ENCODE data around the gene IRX1. TPM values are rescaled to one million over a fixed set of nuclear protein-coding genes. Genes with fewer than 3 reads are reported as not detected.

The IRX1 gene
- total RNA-seq, 1 donor from 2014 or later: 69.3 TPM

DNA sequence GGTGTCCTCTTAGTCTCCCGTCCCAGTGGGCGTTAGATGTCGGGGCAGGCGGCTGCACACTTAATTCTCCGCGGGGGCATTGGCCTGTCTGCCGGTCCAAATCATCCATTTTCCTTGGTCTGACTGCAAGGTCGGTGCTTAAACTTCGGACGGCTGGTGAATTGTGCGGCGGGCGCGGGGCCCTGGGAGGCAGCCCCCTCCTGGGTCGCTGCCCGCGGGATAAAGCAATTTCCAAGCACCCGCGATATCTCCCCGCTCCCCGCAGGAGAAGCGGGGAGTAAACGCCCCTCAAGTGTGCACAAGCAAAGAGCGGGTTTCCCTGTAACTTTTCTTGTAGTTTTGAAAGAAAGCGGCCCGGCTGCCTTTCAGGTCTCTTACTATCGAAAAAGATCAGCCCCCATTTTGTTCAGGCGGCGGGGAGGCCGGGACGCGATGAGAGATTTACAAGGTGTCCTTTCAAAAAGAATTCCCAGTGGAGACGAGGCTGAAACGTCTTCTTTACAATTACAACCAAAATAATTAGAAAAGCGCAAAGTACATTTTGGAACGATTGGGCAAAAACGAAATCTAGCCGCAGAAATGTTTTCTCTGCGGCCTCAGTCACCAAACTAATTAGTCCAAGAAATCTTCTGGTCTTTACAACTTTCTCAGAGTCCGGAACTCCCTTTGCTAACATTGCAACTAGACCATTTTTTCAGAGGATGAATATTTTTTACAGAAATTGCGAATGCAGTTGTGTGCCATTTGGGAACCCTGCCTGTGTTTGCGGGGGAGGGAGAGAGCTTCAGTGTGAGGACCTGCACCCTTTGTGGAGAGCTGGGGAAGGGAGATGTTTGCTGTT lies 1.8 kb downstream of the IRX1 start:
- Mint-ChIP-seq H3K27me3 (ENCODE audit: unreplicated experiment) (peaks cover 46% of the 10 kb centered on the region), H3K4me3 (ENCODE audit: unreplicated experiment) (peak overlapping the region; percentile 97), H3K36me3 (ENCODE audit: unreplicated experiment) (peaks cover 15% of the 10 kb centered on the region), H3K9me3 (ENCODE audit: unreplicated experiment) (peaks cover 24% of the 10 kb centered on the region), H3K4me1 (ENCODE audit: low read depth, unreplicated experiment) (peaks cover 19% of the 10 kb centered on the region), H3K27ac (ENCODE audit: unreplicated experiment) (peak overlapping the region; percentile 71)
- peak; percentile 30 for DNase-seq
- TF ChIP-seq, protein P1, sequence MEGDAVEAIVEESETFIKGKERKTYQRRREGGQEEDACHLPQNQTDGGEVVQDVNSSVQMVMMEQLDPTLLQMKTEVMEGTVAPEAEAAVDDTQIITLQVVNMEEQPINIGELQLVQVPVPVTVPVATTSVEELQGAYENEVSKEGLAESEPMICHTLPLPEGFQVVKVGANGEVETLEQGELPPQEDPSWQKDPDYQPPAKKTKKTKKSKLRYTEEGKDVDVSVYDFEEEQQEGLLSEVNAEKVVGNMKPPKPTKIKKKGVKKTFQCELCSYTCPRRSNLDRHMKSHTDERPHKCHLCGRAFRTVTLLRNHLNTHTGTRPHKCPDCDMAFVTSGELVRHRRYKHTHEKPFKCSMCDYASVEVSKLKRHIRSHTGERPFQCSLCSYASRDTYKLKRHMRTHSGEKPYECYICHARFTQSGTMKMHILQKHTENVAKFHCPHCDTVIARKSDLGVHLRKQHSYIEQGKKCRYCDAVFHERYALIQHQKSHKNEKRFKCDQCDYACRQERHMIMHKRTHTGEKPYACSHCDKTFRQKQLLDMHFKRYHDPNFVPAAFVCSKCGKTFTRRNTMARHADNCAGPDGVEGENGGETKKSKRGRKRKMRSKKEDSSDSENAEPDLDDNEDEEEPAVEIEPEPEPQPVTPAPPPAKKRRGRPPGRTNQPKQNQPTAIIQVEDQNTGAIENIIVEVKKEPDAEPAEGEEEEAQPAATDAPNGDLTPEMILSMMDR (IDR thresholded peaks at IDR 0.05; ENCODE audit: partially characterized antibody, unreplicated experiment): no peak

DNA sequence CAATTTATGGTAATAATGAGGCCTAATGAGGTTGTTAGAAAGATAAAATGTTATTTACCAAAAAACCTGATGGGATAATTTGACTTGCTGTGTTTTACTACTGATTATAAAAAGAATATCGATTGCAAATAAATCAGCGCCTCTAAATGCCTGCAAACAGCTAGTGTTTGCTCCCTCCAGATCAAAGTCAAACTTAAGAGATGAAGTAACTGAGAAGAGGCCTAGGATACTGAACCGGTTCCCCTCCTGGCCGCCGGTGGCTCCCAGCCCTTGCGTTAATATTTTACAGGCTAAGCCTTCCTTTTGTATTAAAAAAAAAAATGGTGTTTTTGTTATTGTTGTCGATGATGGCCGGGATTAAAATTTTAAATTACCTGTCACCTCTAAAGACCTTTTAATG lies 2.6 kb downstream of the IRX1 start:
- TF ChIP-seq, protein P1 (IDR thresholded peaks at IDR 0.05; ENCODE audit: partially characterized antibody, unreplicated experiment): no peak
- Mint-ChIP-seq H3K4me1 (ENCODE audit: low read depth, unreplicated experiment) (peaks cover 19% of the 10 kb centered on the region), H3K4me3 (ENCODE audit: unreplicated experiment) (peak overlapping the region; percentile 97), H3K36me3 (ENCODE audit: unreplicated experiment) (peaks cover 15% of the 10 kb centered on the region), H3K27ac (ENCODE audit: unreplicated experiment) (peak overlapping the region; percentile 62), H3K27me3 (ENCODE audit: unreplicated experiment) (peaks cover 48% of the 10 kb centered on the region), H3K9me3 (ENCODE audit: unreplicated experiment) (peaks cover 24% of the 10 kb centered on the region)
- no peak for DNase-seq

DNA sequence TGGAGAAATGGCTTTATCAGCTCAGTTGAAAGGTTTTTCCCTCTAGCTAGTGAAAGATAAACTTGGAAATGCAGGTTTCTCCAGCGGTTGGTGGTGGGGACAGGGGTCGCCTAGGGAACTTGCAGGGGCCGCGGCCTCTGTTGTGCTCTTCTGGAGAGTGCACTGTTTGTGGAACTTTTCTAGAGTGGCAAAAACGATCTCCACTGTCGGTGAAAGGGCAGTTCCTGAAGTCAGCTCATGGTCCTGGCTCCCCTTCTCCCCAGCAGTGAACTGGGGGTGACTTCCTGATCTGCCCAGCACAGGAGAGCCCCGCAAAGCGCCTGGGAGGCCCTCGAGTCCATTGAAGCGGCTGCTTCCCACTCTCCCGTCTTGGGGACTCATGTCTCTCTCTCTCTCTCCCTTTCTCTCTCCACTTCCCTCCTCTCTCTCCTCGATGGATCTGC lies 3.2 kb downstream of the IRX1 start:
- Mint-ChIP-seq H3K27ac (ENCODE audit: unreplicated experiment) (peak overlapping the region; percentile 71), H3K4me3 (ENCODE audit: unreplicated experiment) (peak overlapping the region; percentile 97)
- no peak for DNase-seq

DNA sequence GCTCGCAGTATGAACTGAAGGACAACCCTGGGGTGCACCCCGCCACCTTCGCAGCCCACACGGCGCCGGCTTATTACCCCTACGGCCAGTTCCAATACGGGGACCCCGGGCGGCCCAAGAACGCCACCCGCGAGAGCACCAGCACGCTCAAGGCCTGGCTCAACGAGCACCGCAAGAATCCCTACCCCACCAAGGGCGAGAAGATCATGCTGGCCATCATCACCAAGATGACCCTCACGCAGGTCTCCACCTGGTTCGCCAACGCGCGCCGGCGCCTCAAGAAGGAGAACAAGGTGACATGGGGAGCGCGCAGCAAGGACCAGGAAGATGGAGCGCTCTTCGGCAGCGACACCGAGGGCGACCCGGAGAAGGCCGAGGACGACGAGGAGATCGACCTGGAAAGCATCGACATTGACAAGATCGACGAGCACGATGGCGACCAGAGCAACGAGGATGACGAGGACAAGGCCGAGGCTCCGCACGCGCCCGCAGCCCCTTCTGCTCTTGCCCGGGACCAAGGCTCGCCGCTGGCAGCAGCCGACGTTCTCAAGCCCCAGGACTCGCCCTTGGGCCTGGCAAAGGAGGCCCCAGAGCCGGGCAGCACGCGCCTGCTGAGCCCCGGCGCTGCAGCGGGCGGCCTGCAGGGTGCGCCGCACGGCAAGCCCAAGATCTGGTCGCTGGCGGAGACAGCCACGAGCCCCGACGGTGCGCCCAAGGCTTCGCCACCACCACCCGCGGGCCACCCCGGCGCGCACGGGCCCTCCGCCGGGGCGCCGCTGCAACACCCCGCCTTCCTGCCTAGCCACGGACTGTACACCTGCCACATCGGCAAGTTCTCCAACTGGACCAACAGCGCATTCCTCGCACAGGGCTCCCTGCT lies 3.8 kb downstream of the IRX1 start:
- H3K27me3 Mint-ChIP-seq (ENCODE audit: unreplicated experiment): peaks cover 46% of the 10 kb centered on the region
- DNase-seq: peak; percentile 78
- H3K36me3 Mint-ChIP-seq (ENCODE audit: unreplicated experiment): peaks cover 18% of the 10 kb centered on the region
- peaks cover 24% of the 10 kb centered on the region for H3K9me3 Mint-ChIP-seq (ENCODE audit: unreplicated experiment)
- peak overlapping the region; percentile 71 for H3K27ac Mint-ChIP-seq (ENCODE audit: unreplicated experiment)
- peaks cover 17% of the 10 kb centered on the region for H3K4me1 Mint-ChIP-seq (ENCODE audit: low read depth, unreplicated experiment)
- TF ChIP-seq, protein P1 (IDR thresholded peaks at IDR 0.05; ENCODE audit: partially characterized antibody, unreplicated experiment): peak; percentile 64
- H3K4me3 Mint-ChIP-seq (ENCODE audit: unreplicated experiment): peak overlapping the region; percentile 97

More for the DNA sequence above, 3.2 kb downstream of the IRX1 start:
- peaks cover 23% of the 10 kb centered on the region for H3K9me3 Mint-ChIP-seq (ENCODE audit: unreplicated experiment)
- H3K36me3 Mint-ChIP-seq (ENCODE audit: unreplicated experiment): peaks cover 15% of the 10 kb centered on the region
- H3K27me3 Mint-ChIP-seq (ENCODE audit: unreplicated experiment): peaks cover 44% of the 10 kb centered on the region
- peaks cover 17% of the 10 kb centered on the region for H3K4me1 Mint-ChIP-seq (ENCODE audit: low read depth, unreplicated experiment)
- TF ChIP-seq, protein P1 (IDR thresholded peaks at IDR 0.05; ENCODE audit: partially characterized antibody, unreplicated experiment): no peak
